Gastrocnemius medialis (tissue), 4 donors: ENCODE measurements around the gene PTPRCAP.

ENCODE experiments used
- POLR2A ChIP-seq, 2 donors: fragments of 450-650 bp; IDR thresholded peaks; one replicate each; pipeline ENCODE4 v1.6.1; 2017; ENCODE audit warnings: antibody characterized with exemption in 2 of 2, mild to moderate bottlenecking in 2 of 2, moderate library complexity in 2 of 2
- TF ChIP-seq, protein P1 (sequence below), 5 experiments: fragments of 450-650 bp in 3 of 5; fragments of 200-600 bp in 2 of 5; sonication (generic) in 2 of 5; IDR thresholded peaks in 4 of 5; conservative IDR thresholded peaks in 1 of 5; 1 replicate in 4 of 5; 2 replicates in 1 of 5; pipeline ENCODE4 v1.5.1; 2016 to 2019; ENCODE audit warnings: antibody characterized with exemption in 5 of 5, mild to moderate bottlenecking in 3 of 5, moderate library complexity in 3 of 5

- no peak for TF ChIP-seq POLR2A (IDR thresholded peaks at IDR 0.05)
- TF ChIP-seq, protein P1, sequence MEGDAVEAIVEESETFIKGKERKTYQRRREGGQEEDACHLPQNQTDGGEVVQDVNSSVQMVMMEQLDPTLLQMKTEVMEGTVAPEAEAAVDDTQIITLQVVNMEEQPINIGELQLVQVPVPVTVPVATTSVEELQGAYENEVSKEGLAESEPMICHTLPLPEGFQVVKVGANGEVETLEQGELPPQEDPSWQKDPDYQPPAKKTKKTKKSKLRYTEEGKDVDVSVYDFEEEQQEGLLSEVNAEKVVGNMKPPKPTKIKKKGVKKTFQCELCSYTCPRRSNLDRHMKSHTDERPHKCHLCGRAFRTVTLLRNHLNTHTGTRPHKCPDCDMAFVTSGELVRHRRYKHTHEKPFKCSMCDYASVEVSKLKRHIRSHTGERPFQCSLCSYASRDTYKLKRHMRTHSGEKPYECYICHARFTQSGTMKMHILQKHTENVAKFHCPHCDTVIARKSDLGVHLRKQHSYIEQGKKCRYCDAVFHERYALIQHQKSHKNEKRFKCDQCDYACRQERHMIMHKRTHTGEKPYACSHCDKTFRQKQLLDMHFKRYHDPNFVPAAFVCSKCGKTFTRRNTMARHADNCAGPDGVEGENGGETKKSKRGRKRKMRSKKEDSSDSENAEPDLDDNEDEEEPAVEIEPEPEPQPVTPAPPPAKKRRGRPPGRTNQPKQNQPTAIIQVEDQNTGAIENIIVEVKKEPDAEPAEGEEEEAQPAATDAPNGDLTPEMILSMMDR (IDR thresholded peaks at IDR 0.05 in 4 of 5, conservative IDR thresholded peaks at IDR 0.05 in 1 of 5): no peak
These were observed 13.5 kb upstream of the PTPRCAP start for GRCh38 chr11:67450796-67451657.
